Sigmoid colon (tissue), 4 donors: ENCODE results near the gene ZMYND19.

Experiments used
- CTCF ChIP-seq, 4 experiments: fragments of 450-650 bp in 3 of 4; fragments of 200-600 bp in 1 of 4; IDR thresholded peaks; one replicate each; pipeline ENCODE4 v1.5.1; 2016 to 2019; ENCODE audit warnings: antibody characterized with exemption in 4 of 4, mild to moderate bottlenecking in 3 of 4, moderate library complexity in 2 of 4
- EP300 ChIP-seq, 4 donors: sonication (generic); formaldehyde crosslinking; IDR thresholded peaks; one replicate each; pipeline ENCODE4 v1.6.1; 2017; ENCODE audit warnings: antibody characterized with exemption in 4 of 4
- POLR2A ChIP-seq, 2 donors: fragments of 450-650 bp; IDR thresholded peaks; one replicate each; pipeline ENCODE4 v1.6.1; 2016; ENCODE audit warnings: antibody characterized with exemption in 2 of 2, mild to moderate bottlenecking in 2 of 2, moderate library complexity in 2 of 2
- POLR2AphosphoS5 ChIP-seq, 4 donors: sonication (generic); formaldehyde crosslinking; IDR thresholded peaks; one replicate each; pipeline ENCODE4 v1.6.1; 2017; ENCODE audit warnings: antibody characterized with exemption in 4 of 4

DNA sequence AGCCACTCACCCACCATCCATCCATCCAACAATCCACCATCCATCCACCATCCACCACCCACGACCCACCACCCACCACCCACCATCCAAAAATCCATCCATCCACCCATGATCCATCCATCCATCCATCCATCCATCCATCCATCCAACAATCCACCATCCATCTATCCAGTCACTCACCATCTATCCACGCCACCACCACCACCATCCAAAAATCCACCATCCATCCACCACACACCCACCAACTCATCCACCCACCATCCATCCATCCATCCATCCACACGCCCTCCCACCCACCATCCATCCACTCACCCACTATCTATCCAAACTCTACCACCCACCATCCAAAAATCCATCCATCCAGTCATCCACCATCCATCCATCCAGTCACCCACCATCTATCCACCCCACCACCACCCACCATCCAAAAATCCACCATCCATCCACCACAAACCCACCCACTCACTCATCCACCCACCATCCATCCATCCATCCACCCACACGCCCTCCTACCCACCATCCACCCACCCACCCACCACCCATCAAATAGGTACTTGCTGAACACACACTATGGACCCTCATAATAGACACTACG, 20.6 kb downstream of the ZMYND19 start:
- no peak for TF ChIP-seq CTCF (IDR thresholded peaks at IDR 0.05)
- no peak for TF ChIP-seq POLR2A (IDR thresholded peaks at IDR 0.05)
- TF ChIP-seq EP300 (IDR thresholded peaks at IDR 0.05): no peak
- no peak for TF ChIP-seq POLR2AphosphoS5 (IDR thresholded peaks at IDR 0.05)
